ENCODE results near the gene DNMT3L.

Gene DNMT3L

GRCh38 chr21:44286716-44287632, 25.3 kb upstream of the DNMT3L start:
- no peaks in the 10 kb centered on the region for H4K20me1 ChIP-seq (ENCODE audit: control insufficient read depth, insufficient read depth, low read depth, low read length)
- no peaks in the 10 kb centered on the region; the same call in 1 of the 2 replicates for H3K4me1 ChIP-seq (ENCODE audit: control insufficient read depth, low read length)
- TF ChIP-seq CTCF (IDR thresholded peaks at IDR 0.05; ENCODE audit: low read depth, low read length, poor library complexity, severe bottlenecking) (no peak), EZH2phosphoT487 (IDR thresholded peaks at IDR 0.05; ENCODE audit: borderline replicate concordance, low read length) (no peak)
- H3K9me3 ChIP-seq (ENCODE audit: control insufficient read depth, insufficient read depth, low read length), result no peaks in the 10 kb centered on the region
- H3K4me3 ChIP-seq (ENCODE audit: low read length), result no peak overlapping the region
- H3K36me3 ChIP-seq (ENCODE audit: control insufficient read depth, low read length), result no peaks in the 10 kb centered on the region
- H3K27me3 ChIP-seq (ENCODE audit: control insufficient read depth, low read length), result peaks cover 25% of the 10 kb centered on the region
- no peak overlapping the region for H3K27ac ChIP-seq (ENCODE audit: low read depth, low read length)
- no peaks in the 10 kb centered on the region for H3F3A ChIP-seq (ENCODE audit: control insufficient read depth, insufficient read depth)
- H3K79me2 ChIP-seq (ENCODE audit: control insufficient read depth, low read length), result no peaks in the 10 kb centered on the region
- no peaks in the 10 kb centered on the region for H3K9me2 ChIP-seq (replicated peaks; ENCODE audit: control insufficient read depth, low read length)
- no peak overlapping the region for H3K4me2 ChIP-seq (ENCODE audit: low read length)

- no peaks in the 10 kb centered on the region for H3K36me3 ChIP-seq (ENCODE audit: control insufficient read depth, low read length)
- TF ChIP-seq CTCF (IDR thresholded peaks at IDR 0.05; ENCODE audit: low read depth, low read length, poor library complexity, severe bottlenecking), result no peak
- TF ChIP-seq EZH2phosphoT487 (IDR thresholded peaks at IDR 0.05; ENCODE audit: borderline replicate concordance, low read length), result no peak
- peaks cover 22% of the 10 kb centered on the region for H3K27me3 ChIP-seq (ENCODE audit: control insufficient read depth, low read length)
- H3K9me3 ChIP-seq (ENCODE audit: control insufficient read depth, insufficient read depth, low read length), result no peaks in the 10 kb centered on the region
- H4K20me1 ChIP-seq (ENCODE audit: control insufficient read depth, insufficient read depth, low read depth, low read length), result no peaks in the 10 kb centered on the region
- no peaks in the 10 kb centered on the region; the same call in 1 of the 2 replicates for H3K4me1 ChIP-seq (ENCODE audit: control insufficient read depth, low read length)
- H3F3A ChIP-seq (ENCODE audit: control insufficient read depth, insufficient read depth), result no peaks in the 10 kb centered on the region
- no peaks in the 10 kb centered on the region for H3K9me2 ChIP-seq (replicated peaks; ENCODE audit: control insufficient read depth, low read length)
- H3K4me3 ChIP-seq (ENCODE audit: low read length), result no peak overlapping the region
- no peak overlapping the region for H3K27ac ChIP-seq (ENCODE audit: low read depth, low read length)
- H3K4me2 ChIP-seq (ENCODE audit: low read length), result no peak overlapping the region
- no peaks in the 10 kb centered on the region for H3K79me2 ChIP-seq (ENCODE audit: control insufficient read depth, low read length)
These were observed 24.5 kb upstream of the DNMT3L start for GRCh38 chr21:44286086-44286715.

GRCh38 chr21:44285138-44285992, 23.7 kb upstream of the DNMT3L start, which contains the start of gene AIRE:
TSS of gene AIRE (plus strand) at chr21:44285876. CDS start at chr21:44286007, 131 bp downstream.
- no peaks in the 10 kb centered on the region; the same call in 1 of the 2 replicates for H3K4me1 ChIP-seq (ENCODE audit: control insufficient read depth, low read length)
- H3K4me3 ChIP-seq (ENCODE audit: low read length), result no peak within 1 kb of the TSS
- no peak within 1 kb of the TSS for H3K4me2 ChIP-seq (ENCODE audit: low read length)
- TF ChIP-seq CTCF (IDR thresholded peaks at IDR 0.05; ENCODE audit: low read depth, low read length, poor library complexity, severe bottlenecking) (no peak), EZH2phosphoT487 (IDR thresholded peaks at IDR 0.05; ENCODE audit: borderline replicate concordance, low read length) (no peak)
- no peaks in the 10 kb centered on the region for H4K20me1 ChIP-seq (ENCODE audit: control insufficient read depth, insufficient read depth, low read depth, low read length)
- H3K27me3 ChIP-seq (ENCODE audit: control insufficient read depth, low read length), result peaks cover 19% of the 10 kb centered on the region
- H3F3A ChIP-seq (ENCODE audit: control insufficient read depth, insufficient read depth), result no peaks in the 10 kb centered on the region
- H3K9me3 ChIP-seq (ENCODE audit: control insufficient read depth, insufficient read depth, low read length), result no peaks in the 10 kb centered on the region
- no peaks in the 10 kb centered on the region for H3K79me2 ChIP-seq (ENCODE audit: control insufficient read depth, low read length)
- H3K36me3 ChIP-seq (ENCODE audit: control insufficient read depth, low read length), result no peaks in the 10 kb centered on the region
- H3K27ac ChIP-seq (ENCODE audit: low read depth, low read length), result no peak within 1 kb of the TSS
- no peaks in the 10 kb centered on the region for H3K9me2 ChIP-seq (replicated peaks; ENCODE audit: control insufficient read depth, low read length)
